Renal pelvis (tissue), 4 donors: Measurements from ENCODE around the gene MORC4. TPM values are rescaled to one million over a fixed set of nuclear protein-coding genes. Genes with fewer than 3 reads are reported as not detected.

Source experiments
- DNase-seq: peaks from one replicate; pipeline ENCODE4 v3.0.0-alpha.2; 2013
- polyA plus RNA-seq, 3 donors: library from polyadenylated mRNA; unstranded; fragments of 120-200 nt; gene quantifications; one replicate each; pipeline ENCODE4 v1.2.1, GENCODE V29; 2013; ENCODE audit not compliant: insufficient read length in 3 of 3

The MORC4 gene
- polyA plus RNA-seq, 3 donors = 18.3 to 20.8 (median 19.7) TPM

DNA sequence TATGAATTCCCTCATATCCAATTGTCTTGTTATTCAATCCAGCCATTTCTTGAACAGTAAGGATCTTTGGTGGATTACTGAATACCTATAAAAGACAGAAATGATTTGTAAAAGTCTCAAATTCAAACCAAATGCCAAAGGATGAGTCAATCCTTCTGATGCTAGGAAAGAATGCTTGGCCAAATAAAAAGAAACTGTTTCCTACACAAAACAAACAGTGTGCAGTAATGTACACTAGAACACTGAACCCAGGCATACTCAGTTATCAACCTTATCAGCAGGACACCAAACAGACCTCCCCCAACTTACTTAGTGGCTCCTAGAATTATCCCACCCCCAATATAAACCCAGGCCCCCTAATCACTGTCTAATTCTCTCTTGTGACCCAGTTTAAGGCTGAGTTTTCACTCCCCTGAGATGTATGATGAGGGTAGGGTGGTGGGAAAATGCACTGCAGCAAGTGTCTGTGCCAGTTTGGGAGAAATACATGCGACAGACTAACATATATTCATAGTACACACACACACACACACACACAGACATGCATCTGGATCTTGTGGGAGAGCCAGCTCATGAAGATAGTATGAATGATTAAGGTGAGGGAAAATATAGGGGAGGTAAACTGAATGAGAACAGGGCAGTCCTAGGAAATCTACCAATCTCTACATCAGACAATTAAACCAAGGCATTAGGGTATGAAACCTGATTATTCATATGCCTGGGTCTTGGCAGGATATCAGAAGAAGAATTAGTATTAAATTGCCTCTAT, 44.8 kb downstream of the MORC4 start:
- no peak for DNase-seq

- DNase-seq = no peak
These were observed 46.0 kb downstream of the MORC4 start for GRCh38 chrX:106954041-106954440.

GRCh38 chrX:106952988-106953387, 47.0 kb downstream of the MORC4 start:
- no peak for DNase-seq

DNA sequence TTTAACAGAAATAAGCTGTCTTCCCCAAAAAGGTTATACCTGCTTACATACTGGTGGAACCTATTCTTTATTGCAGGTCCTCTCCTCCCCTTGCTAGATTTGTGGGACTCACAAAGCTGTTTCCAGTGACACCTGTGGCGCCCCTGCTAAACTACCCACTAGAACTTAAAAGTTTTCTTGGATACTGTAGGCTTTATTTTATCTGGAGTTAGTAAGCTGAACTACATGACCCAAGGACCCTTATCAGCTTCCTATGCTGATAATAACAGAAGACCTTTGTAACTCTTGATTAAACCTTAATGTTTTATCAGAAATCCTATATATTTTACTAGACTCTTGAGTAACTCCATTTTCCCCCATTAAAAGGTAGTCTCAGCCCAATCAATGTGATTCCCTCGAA, 47.5 kb downstream of the MORC4 start:
- no peak for DNase-seq

DNA sequence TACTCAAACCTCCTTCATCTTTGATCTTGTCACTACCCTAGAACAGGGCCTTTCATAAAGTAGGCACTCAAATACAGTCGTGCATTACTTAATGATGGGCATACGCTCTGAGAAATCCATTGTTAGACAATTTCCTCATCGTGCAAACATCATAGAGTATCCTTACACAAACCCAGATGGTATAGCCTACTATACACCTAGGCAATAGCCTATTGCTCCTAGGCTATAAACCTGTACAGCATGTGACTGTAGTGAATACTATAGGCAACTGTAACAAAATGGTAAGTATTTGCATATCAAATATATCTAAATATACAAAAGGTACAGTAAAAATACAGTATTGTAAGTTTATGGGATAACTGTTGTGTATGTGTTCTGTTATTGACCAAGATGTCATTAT, 47.9 kb downstream of the MORC4 start:
- DNase-seq = no peak

DNA sequence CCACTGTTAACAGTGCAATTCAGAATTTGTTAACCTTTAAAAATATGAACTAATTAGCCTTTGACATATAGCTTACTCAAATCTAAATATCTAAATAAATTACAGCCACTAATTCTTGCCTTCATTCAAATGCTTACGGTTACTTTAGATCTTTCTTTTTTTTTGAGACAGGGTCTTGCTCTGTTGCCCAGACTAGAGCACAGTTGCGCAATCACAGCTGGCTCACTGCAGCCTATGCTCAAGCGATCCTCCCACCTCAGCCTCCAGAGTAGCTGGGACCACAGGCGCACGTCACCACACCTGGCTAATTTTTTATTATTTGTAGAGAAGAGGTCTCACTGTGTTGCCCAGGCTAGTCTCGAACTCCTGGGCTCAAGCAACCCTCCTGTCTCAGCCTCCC, 48.8 kb downstream of the MORC4 start:
- DNase-seq = no peak

- no peak for DNase-seq
These were observed 49.6 kb downstream of the MORC4 start for GRCh38 chrX:106950381-106950780.

DNA sequence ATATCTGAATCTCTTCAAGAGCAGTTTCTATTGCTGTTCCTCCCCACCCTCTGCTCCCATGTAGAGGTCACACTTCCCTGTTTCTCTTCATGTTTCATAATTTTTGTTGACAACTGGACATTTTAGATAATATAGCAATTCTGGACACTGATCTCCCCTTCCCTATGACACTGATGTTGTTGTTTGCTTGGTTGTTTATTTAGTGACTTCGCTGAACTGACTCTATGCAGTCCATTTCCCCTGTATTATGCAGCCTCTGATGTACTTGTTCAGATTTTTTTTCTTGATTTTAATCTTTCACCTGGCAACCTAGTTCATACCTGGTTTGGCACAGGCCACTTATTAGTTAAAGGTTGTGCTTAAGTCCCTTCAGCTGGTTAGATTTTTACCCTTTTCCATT, 50.6 kb downstream of the MORC4 start:
- DNase-seq = no peak

DNA sequence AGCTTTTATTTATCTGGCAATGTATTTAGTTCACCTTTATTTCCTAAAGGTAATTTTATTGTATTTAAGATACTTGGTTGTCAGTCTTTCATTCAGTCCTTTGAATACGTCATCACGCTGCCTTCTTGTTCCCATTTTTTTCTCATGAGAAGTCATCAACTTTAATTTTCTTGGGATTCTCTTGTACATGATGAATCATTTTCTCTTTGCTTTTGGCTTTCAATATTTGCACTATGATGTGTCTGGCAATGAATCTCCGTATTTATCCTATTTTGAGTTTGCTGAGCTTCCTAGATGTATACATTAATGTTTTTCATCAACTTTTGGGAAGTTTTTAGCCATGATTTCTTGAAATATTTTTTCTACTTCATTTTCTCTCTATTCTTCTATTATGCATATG, 51.4 kb downstream of the MORC4 start:
- DNase-seq = no peak

- DNase-seq = no peak
These were observed 53.5 kb downstream of the MORC4 start for GRCh38 chrX:106946464-106946863.

GRCh38 chrX:106940068-106940467, 59.9 kb downstream of the MORC4 start:
- no peak for DNase-seq

- no peak for DNase-seq
These were observed 60.4 kb downstream of the MORC4 start for GRCh38 chrX:106939566-106939965.

DNA sequence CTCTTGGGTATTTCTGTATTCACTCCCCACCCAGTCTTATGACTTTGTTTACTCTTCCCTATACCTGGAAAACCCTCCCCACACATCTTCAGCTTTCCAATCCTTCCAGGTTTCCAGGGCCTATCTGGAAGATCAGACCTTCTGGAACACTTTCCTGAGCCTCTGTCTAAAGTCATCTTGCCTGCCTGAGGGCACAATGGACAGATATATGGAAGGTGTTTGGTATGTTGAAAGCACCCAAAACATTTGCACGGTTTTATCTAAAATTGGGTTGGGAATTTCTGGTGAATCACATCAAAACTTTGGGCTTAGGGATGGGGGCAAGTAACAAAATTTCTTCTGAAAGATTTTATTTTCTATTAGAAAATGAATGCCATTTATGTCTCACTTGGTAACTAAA, 63.8 kb downstream of the MORC4 start:
- DNase-seq = no peak

GRCh38 chrX:106935175-106935574, 64.8 kb downstream of the MORC4 start:
- DNase-seq = no peak

- DNase-seq = no peak
These were observed 66.5 kb downstream of the MORC4 start for GRCh38 chrX:106933538-106933961.

GRCh38 chrX:106932960-106933537, 67.0 kb downstream of the MORC4 start:
- no peak for DNase-seq

GRCh38 chrX:106932492-106932923, 67.5 kb downstream of the MORC4 start:
- no peak for DNase-seq

- DNase-seq = no peak
These were observed 68.1 kb downstream of the MORC4 start for GRCh38 chrX:106931831-106932491.

GRCh38 chrX:106928227-106928626, 71.8 kb downstream of the MORC4 start:
- no peak for DNase-seq

GRCh38 chrX:106927700-106928099, 72.3 kb downstream of the MORC4 start:
- DNase-seq = no peak

- no peak for DNase-seq
These were observed 73.0 kb downstream of the MORC4 start for GRCh38 chrX:106927023-106927422.

- no peak for DNase-seq
These were observed 78.4 kb downstream of the MORC4 start for GRCh38 chrX:106921637-106922036.

- DNase-seq = no peak
These were observed 80.0 kb downstream of the MORC4 start, which contains the start of gene CLDN2 for GRCh38 chrX:106919932-106920452. TSS of gene CLDN2 (plus strand) at chrX:106920402. CDS start at chrX:106928229, 7,827 bp downstream.
